Endometrium (tissue), 2 donors: Measurements from ENCODE around the gene FAM162B.
A peak's percentile ranks its signal among the peaks of the same experiment; 100 is the strongest.
"Not testable (repeated sequence)": the region's sequence is repeated elsewhere in the genome, so short reads cannot be mapped to it uniquely, and the experiment has no call there.

Experiments
- FAIRE-seq: peaks from 2 replicates; lab custom pipeline; 2012; peaks lifted over from hg19 to GRCh38; lab: Jason Lieb, UNC
- donor health status: control.
- donor health status: control.

FAM162B gene

DNA sequence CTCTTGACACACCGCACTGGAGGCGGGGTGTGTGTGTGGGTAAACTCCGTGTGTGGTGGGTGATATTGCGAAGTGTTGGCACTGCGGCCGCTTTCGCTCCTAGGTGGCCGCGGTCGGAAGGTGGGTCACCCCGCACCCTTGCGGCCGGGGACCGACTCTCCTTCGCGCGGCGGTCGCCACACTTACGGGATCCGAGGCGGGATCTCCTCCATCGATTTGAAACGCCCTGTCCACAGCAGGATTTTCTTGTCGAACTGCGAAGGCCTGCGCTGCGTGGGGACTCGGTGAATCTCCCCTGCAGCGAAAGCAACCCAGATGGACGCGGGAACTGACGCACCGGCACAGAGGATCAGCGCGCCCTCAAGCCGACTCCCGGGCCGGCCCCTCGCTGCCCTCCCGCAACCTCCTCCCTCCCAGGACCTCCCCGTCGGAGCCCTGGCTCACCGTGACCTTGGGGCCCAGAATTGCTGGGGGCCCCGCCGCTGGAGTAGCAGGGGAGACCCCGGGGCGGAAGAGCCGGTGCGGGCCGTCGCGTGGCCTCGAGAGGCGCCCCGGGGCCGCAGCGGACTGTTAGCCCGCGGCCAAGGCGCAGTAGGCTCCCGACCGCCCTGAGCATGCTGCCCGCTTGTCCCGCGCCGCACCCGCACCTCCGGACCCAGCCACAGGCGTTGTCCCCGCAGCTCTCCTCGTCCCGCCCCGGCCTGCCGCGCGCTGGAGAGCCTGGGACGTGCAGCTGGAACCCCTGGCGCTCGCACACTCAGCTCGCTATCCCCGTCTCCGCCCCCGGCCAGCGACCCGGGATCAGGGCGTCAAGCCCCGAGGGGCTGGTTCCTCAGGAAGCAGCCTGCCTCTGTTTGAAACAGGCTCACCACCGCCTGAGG, at the start of gene FAM162B:
Gene FAM162B, minus strand, starts transcription at position 759 of the 881 bp plus-strand sequence. Its CDS starts 143 bp downstream, at position 616.
- FAIRE-seq: no peak

DNA sequence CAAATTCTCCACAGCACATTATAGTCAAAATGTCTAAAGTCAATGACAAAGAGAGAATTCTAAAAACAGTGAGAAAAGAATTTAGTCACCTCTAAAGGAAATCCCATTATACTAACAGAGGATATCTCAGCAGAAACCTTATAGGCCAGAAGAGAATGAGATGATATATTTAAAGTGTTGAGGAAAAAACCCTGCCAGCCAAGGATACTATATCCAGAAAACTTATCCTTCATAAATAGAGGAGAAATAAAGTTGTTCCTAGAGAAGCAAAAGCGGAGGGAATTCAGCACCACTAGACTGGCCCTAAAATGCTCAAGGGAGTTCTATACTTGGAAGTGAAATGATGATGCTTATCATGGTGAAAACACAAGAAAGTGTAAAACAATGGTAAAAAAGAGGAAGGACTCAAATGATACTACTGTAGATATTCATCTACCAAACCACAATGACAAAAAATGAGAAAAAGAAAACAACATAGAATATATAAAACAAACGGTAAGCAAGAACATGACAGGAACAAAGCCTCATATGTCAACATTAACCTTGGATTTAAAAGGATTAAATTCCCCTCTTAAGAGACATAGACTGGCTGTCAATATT, 46.6 kb upstream of the FAM162B start:
- FAIRE-seq: no peak

DNA sequence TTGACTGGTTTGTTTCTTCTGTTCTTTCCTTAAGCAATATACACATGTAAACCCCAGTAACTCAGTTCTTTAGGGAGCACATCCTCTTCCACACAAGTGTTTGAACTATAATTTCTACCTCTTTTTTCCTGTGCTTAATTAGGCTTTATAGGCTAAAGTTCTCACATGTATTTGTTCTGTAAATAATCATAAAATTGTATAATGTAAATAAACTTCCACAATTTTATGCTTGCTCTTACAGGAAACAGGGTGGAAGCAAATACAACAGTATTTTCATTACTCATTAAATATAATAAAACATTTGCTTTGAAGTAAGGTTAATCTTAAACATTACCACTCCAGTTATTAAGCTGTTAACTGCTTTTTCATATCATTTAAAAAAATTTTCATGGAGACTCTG, 36.5 kb upstream of the FAM162B start:
- FAIRE-seq: peak; percentile 45

DNA sequence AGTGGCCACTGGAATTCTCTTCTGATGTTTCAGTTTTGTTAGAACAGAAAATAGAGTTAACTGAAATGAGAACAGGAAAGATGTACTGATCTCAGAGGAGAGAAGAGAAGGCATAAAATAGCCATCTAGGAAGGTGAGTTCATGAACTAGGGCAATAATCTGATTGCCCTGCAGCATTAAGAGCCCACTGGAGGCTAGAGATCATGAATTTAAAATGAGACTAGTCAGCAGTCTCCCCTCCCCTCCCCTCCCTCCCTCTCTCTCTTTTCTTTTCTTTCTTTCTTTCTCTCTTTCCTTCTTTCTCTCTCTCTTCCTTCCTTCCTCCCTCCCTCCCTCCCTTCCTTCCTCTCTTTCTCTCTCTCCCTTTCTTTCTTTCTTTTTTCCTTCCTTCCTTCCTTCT, 34.4 kb upstream of the FAM162B start:
- FAIRE-seq: no peak

DNA sequence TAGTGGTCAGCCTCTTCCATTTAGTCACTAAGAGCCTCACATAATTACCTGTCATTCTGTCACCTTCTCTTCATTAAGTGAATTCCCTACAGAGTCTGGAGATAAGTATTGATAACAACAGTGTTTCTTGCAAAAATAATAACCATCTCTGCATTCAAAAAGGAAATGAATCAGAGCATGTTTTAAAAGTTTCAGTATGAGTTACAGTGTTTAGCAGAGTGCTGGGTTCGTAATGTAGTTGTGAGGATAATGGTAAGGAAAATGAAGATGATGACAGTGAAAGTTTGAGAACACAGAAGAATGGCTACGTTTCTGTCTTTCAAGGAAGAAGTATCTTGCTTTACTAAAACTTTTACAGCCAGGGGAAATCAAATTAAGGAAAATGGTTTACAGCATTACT, 32.1 kb upstream of the FAM162B start:
- FAIRE-seq: no peak

DNA sequence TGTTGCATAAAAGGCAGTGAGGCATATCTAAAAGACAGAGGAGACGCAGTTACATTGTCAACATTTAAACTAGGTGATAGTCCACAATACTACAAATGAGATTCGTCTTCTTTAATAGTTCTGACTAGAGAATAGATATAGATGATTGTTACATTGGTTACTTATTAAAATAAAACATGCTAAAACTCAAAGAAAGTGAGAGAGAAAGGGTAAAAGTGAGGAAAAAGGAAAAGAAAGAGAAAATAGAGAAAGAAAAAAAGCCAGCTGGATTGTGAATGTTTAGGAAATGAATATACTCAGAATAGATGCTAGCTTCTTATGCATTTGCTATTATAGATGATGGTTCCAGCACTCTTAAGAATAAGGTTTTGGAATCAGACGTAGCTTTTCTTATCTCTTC, 27.7 kb upstream of the FAM162B start:
- no peak for FAIRE-seq

DNA sequence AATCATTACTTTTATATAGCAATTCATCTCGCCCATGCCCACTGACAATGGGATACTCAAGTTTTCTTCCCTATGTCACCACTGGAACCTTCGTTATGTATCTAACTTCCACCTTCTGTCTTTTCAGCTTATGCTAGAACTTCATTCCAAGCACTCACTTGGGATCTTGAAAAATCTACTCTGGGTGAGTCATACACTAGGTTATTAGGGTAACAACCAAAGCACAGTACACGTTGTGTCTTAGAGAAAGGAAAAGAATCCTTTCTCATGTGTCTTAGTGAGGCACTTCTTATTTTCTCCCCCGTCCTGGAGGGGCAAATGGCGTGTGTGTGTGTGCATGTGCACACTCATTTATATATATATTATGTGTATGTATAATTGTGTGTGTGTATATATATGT, 18.3 kb upstream of the FAM162B start:
- FAIRE-seq: no peak

DNA sequence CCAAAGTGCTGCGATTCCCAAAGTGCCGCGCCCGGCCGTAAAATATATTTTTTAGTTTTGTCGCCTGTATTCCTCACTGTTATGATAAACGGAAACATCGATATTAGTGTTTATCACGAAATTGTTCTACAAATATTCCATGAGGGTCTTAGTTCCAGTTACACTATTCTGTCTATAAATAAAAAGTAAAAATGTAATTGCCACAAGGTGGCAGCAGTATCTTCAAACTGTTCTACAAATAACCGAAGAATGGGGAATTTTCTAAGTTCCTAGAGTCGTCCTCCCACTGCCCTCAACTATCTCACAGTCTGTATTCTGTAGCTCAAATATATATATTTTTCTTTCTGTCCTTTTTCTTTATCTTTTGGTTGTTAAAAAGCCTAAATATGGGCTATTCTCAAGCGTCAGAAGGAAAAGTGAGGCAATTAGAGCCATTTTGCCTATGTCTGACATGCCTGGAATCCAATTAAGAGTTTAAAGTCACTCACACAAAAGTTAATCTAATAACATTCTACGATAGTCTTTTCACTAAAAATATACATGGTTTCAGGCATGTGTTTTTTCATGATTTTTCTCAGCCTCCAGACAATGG, 14.2 kb upstream of the FAM162B start:
- FAIRE-seq: peak; percentile 94

DNA sequence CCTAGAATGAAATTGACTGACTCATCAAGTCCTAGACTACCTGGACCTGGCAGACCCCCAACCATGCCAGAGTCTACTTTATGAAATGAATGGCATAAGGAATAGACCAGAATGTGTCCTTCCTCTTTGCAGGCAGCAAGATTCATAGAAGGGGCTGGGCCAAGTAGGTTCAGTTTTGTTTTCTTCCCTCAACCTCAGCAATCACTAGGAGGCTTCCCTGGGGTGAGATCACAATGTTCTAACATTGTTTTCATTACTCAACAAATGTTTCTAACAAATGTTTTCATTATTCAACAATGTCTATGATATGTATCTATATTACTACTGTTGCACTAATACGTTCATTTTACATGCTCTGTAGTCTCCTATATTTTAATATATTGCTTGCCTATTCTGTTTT, 8.4 kb upstream of the FAM162B start:
- no peak for FAIRE-seq

DNA sequence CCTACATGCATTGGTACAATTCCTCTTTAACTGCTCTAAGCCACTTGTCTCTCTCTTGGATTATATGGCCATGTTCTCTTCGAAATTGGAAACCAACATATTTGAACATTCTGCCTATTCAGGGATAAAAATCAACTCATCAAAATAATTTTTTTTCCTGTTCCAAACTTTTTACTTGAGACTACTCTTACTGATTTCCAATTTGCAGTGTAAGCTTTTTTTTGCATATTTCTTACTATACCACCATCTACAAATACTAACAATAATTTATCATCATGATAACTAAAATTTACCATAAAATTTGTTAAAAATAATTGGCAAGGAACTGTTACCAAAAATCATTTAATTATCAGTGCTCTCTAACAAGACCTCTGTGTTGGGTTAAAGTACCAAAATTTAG, 6.9 kb upstream of the FAM162B start:
- no peak for FAIRE-seq

DNA sequence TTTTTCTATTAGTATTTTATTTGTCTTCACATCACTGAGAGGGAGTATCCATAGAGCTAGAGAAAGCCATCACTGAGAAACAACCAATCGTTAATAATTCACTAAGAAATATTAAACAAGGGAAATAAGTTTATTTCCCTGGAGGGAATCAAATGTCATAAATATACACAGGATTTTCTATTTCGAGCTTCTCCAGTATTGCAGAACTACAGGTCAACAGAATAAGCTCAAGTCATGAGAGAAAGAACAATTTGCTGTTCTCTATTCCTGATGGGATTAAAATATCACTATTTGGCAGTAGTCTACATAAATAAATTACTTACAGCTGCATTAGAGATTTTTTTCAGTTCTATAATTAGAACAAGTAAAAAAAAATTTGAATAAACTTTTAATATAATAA, 2.2 kb upstream of the FAM162B start:
- FAIRE-seq: no peak

DNA sequence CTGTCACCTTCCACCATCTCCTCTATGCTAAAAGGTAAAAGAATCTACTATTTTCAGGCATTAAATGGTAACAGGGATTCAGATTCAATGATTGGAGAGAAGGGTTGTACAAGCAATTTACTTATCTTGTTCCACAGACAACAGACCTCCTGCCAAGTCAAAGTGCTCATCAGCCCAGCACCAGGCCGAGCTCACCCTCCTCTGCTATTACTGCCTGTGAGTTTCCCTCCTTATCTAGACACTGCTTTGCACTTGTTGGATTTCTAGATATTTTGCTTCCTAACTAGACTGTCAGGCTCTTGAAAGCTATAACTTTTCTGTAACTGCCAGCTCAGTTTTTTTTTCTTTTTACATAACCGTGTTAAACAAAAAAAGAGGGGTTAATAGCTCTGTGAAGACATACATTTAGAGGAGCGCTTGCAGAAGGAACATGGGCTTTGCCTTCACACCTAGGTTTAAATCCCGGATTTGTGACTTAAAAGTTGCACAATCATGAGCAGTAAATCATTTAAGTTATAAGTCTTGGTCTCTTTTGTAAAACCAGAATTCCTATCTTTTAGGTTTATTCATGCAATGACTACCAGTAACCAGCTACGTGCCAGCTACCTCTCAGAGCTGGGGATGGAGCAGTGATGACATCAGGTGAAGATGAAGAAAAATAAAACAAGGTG, 1.1 kb upstream of the FAM162B start:
- no peak for FAIRE-seq

DNA sequence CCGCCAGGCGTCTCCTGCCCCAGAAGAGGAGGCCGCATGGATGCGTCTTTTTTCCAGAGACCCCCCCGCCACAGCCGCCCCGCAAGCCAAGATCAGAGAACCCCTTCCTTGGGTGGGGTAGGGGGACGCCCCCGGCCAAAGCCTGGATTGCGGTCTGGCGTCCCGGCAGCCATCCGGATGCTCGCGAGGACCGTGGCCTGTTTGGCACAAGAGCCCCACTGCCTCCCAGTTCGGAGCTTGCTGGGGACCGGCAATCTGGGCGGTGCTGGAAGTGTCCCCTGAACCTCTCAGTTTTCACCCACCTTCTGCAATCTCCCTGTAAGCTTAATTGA, 924 bp downstream of the FAM162B start:
- FAIRE-seq: no peak

DNA sequence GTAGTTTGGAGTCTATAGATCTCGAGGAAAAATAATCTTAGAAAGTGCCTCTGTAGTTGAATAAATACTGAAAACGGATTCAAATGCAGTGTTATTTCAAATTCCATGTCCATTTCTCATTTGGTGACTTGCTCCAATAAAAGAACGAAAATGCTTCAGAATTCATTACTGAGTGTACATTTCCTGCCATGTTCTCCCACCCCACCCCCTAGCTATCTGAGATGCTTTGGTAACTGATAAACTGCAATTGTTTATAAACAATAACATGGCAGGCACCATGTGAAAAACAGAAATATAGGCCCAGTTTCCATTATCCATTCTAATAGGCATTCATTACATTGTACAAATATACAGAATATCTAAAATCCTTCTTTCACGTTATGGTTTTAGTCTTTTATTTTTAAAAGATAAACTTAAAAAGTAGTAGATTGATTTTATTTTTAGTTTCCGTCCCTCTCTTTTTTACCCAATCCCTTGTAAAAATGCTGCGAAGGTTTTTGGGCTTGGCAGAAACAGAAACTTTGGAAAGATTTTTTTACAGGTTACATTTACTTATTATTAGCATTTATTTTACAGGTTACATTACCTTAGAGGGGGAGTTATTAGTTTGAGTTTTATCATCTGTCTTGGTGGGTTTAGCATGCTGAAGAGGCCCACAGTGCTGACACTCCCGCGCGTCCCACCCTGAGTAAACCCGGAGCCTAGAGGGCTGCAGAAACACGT, 1.5 kb downstream of the FAM162B start:
- FAIRE-seq: no peak

DNA sequence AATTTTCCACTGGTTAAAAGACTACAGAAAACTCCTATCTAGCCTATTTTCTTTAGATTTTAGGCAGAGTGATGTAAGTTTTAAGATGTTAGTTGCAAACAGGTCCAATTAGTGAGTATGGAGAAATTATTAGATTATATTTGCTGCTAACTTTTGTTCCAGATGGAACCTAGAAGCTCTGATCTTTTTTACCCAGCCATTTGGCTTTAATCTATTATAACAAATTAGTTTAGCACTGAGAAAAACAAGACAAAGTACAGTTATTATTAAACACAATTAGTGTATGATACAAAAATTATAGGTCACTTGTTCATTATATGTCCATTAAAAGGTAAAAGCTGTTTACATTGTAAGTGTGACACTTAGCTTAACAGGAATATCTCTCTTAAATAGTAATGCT, 2.5 kb downstream of the FAM162B start:
- FAIRE-seq: no peak

DNA sequence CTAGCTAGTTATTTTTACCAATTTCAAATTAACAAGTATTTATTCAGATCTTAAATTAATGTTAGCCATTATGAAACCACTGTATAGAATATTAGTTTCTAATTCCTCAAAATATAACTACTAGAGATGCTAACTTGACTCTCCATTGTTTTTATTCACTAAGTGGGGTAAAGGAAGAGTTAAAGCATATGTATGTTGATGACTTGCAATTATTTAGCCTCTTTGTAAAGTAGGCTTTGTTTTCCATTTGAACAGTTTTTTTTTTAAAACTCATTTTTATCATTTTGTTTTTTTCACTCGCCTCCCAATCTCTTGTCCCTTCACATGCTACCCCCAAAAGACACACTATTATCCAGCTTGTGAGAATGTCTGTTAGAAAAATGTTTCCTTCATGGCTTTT, 3.3 kb downstream of the FAM162B start:
- no peak for FAIRE-seq

DNA sequence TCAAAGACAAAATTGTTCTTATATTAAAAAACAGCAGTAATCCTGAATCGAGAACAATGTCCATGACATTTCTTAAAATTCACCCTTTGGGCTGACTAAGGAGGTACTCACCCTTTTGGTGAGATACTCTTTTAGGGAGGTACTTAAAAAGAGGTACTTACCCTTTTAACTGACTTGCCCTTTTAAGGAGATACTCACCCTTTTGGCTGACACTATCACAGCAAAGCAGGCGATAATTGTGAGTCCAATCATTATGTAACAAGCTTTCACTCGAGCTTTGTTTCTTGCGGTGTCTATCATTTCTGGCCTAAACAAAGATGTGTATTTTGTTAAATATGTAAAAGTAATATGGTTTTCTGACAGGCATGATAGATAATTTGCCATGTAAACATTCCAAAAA, 3.7 kb downstream of the FAM162B start:
- no peak for FAIRE-seq

DNA sequence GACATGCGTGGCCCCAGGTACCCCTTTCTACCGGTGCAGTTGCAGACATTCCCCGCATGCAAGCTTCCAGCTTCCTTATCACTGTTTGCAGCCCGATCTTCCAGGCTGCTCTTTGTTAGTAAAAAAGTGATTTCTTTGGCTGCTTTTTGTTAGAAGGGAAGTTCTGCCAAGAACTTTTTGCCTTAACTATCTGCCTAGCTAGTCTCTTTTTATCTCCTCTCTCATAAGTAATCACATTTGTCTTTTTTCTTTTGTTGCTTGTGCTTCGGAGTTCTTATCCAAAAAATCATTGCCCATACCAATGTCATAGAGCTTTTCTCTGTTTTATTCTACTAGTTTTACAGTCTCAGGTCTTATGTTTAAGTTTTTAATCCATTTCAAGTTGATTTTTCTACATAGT, 20.3 kb downstream of the FAM162B start:
- no peak for FAIRE-seq

DNA sequence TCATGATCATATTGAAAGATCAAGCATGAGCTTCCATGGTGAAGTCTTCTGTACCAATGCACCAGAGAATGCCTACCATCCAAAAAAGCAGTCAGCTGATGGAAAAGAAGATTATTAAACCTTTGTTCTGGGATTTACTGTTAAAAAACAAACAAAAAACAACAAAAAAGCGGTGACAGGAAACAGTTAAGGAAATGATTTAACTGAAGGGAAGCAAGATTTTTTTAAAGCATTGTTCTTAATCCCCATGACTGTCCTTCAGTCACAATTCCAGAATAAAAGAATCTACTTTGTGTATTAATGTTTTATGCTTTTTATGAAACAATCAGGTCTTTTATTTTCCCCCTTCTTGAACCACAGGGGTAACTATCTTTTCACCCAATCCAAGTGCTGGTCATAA, 23.9 kb downstream of the FAM162B start:
- FAIRE-seq: no peak

DNA sequence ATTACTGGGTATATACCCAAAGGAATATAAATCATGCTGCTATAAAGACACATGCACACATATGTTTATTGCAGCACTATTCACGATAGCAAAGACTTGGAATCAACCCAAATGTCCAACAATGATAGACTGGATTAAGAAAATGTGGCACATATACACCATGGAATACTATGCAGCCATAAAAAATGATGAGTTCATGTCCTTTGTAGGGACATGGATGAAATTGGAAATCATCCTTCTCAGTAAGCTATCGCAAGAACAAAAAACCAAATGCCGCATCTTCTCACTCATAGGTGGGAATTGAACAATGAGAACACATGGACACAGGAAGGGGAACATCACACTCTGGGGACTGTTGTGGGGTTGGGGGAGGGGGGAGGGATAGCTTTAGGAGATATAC, 25.0 kb downstream of the FAM162B start:
- FAIRE-seq: not testable (repeated sequence)

DNA sequence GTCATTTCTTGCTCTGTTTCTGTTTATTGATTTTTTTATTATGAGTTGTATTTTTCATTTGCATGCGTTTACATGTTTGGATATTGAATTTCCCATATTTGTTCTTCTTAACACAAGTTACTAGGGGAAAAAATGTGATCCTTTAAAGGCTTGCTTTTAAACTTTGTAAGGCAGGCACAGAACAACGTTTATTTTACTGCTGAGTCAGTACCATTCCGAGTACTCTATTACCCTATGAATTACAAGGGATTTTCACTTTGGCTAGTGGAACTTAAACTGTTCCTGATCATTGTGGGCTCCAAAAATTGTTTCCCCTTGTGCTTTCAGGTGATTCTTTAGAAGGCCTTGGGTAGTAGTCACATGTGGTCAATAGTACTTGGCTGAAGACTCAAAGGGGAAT, 28.5 kb downstream of the FAM162B start:
- FAIRE-seq: no peak

DNA sequence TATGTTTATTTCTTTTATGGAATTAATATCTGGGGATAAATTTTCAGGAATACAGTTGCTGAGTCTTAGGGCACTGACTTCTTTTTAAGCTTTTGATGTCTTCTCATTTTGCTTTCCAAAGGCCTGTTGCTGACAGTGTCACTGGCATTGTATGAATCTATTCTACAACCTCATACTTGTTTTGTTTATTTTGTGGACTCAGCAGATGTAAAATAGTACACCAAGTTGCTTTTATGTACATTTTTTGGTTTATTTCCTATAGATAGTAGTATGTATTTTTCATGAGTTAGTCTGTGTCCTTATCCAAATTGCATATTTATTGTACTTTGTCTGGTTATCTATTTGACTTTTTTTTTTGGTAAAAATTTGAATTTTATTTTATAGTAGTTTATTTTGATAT, 35.0 kb downstream of the FAM162B start:
- no peak for FAIRE-seq
